SK-N-MC (cell line): ENCODE results near the gene BIRC2.

ENCODE experiments used
- DNase-seq: peaks from one replicate; pipeline ENCODE4 v3.0.0-alpha.2; 2011; ENCODE audit warnings: low read depth, low spot score
- H3K27ac ChIP-seq: fragments of 200-600 bp; sonication (generic); 2 replicates; pipeline ENCODE4 v1.5.1; 2016; ENCODE audit warnings: mixed run types
- H3K36me3 ChIP-seq: fragments of 200-600 bp; sonication (generic); 2 replicates; pipeline ENCODE4 v1.6.1; 2017; ENCODE audit warnings: antibody characterized with exemption, low read length, mixed read lengths; ENCODE audit not compliant: insufficient read depth
- H3K4me3 ChIP-seq: fragments of 200-600 bp; sonication (generic); 2 replicates; pipeline ENCODE4 v1.5.1; 2016
- H3K9ac ChIP-seq: fragments of 200-600 bp; sonication (generic); 2 replicates; pipeline ENCODE4 v1.8.0; 2017; ENCODE audit warnings: mixed run types, mixed read lengths; ENCODE audit not compliant: insufficient read length
- H3K9me3 ChIP-seq: fragments of 200-600 bp; sonication (generic); 2 replicates; pipeline ENCODE4 v1.6.1; 2017; ENCODE audit warnings: low read depth, mild to moderate bottlenecking, antibody characterized with exemption, low read length, moderate library complexity, mixed read lengths
- EZH2 ChIP-seq: fragments of 200-600 bp; sonication (generic); IDR thresholded peaks from one replicate; pipeline ENCODE4 v1.6.1; 2017; ENCODE audit warnings: antibody characterized with exemption
- FOXP2 ChIP-seq: optimal IDR thresholded peaks from 2 replicates; pipeline ENCODE3; 2011; ENCODE audit warnings: mild to moderate bottlenecking, moderate library complexity; ENCODE audit not compliant: insufficient read depth; ENCODE audit errors: extremely low read length, control extremely low read depth
- POLR2AphosphoS5 ChIP-seq: IDR thresholded peaks from 2 replicates; pipeline ENCODE4 v1.6.1; 2012; ENCODE audit warnings: mild to moderate bottlenecking, low read depth, low read length, borderline replicate concordance

The BIRC2 gene

DNA sequence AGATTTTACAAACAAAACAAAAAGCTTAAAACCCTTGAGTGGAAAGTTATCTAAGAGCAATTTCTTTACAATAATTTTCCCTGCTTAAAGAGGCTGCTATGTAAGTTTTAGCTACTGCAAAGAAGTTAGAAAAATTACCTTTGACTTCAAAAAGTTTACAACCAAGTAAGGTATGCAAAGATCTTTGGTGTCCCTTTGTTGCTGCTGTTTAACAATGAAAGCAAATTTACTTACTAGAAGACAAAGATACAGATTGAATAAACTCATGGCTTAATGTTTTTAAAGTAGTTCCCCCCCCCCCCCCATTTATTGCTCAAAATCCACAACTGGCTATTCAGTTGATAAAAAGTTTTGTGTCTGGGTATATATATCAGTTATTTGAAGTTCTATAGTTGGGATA lies 79.6 kb downstream of the BIRC2 start:
- H3K36me3 ChIP-seq = peaks cover 12% of the 10 kb centered on the region; the same call in 1 of the 2 replicates
- no peaks in the 10 kb centered on the region for H3K9me3 ChIP-seq
- H3K4me3 ChIP-seq = no peak overlapping the region
- DNase-seq = no peak
- TF ChIP-seq EZH2 = no peak
- TF ChIP-seq POLR2AphosphoS5 = no peak
- TF ChIP-seq FOXP2 = no peak
- no peak overlapping the region for H3K27ac ChIP-seq
- H3K9ac ChIP-seq = no peak overlapping the region

DNA sequence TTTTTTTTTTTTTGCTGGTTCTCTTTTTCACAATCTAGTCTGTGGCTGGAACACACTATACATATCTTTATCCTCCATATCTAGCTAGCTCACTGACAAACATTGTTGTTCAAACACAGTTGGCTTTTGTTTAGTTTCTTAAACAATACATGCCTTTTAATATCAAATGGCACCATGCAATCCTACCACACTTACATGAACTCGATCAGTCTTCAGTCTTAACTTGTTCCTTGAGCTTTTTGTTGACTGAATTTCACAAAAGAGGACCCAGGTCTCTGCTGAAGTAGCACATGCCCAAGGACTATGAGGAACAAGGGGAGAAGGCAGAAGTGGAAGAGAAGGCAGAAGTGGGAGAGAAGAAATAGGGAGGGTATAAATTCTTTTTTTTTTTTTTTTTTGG lies 80.1 kb downstream of the BIRC2 start:
- Histone ChIP-seq H3K9ac (no peak overlapping the region), H3K36me3 (peaks cover 17% of the 10 kb centered on the region; the same call in 1 of the 2 replicates), H3K9me3 (no peaks in the 10 kb centered on the region), H3K27ac (peak overlapping the region; percentile 22; the same call in 1 of the 2 replicates), H3K4me3 (no peak overlapping the region)
- TF ChIP-seq EZH2 (no peak), POLR2AphosphoS5 (no peak), FOXP2 (no peak)
- DNase-seq = no peak
